Liver (tissue), 9 donors: ENCODE results near the gene SAMD1. TPM values are rescaled to one million over a fixed set of nuclear protein-coding genes. Genes with fewer than 3 reads are reported as not detected.
A peak's percentile ranks its signal among the peaks of the same experiment; 100 is the strongest.

Experiments
- DNase-seq: peaks from one replicate; pipeline ENCODE4 v3.0.0-alpha.2; 2017; ENCODE audit warnings: low spot score
- H3K27ac ChIP-seq, 2 donors: one replicate each; pipeline ENCODE4 v1.7.0; 2013; ENCODE audit warnings: inconsistent platforms in 2 of 2, low read length in 2 of 2, control low read depth in 1 of 2, low read depth in 1 of 2, mild to moderate bottlenecking in 1 of 2
- H3K27me3 ChIP-seq, 4 donors: one replicate each; pipeline versions ENCODE4 v1.6.1 to v1.7.0; 2013; ENCODE audit warnings: low read length in 3 of 4, inconsistent platforms in 1 of 4, mild to moderate bottlenecking in 1 of 4, moderate library complexity in 1 of 4; ENCODE audit not compliant: control insufficient read depth in 4 of 4, insufficient read depth in 4 of 4
- H3K36me3 ChIP-seq, 4 donors: one replicate each; pipeline versions ENCODE4 v1.6.1 to v1.7.0; 2013; ENCODE audit warnings: low read length in 3 of 4, mild to moderate bottlenecking in 3 of 4, low read depth in 1 of 4, moderate library complexity in 1 of 4; ENCODE audit not compliant: control insufficient read depth in 4 of 4, insufficient read depth in 3 of 4
- H3K4me1 ChIP-seq, 4 donors: one replicate each; pipeline versions ENCODE4 v1.6.1 to v1.7.0; 2013; ENCODE audit warnings: low read length in 3 of 4, mild to moderate bottlenecking in 3 of 4, moderate library complexity in 1 of 4; ENCODE audit not compliant: control insufficient read depth in 4 of 4, insufficient read depth in 4 of 4
- H3K4me3 ChIP-seq, 3 donors: one replicate each; pipeline versions ENCODE4 v1.6.1 to v1.7.0; 2013; ENCODE audit warnings: low read length in 3 of 3, control low read depth in 1 of 3, low read depth in 1 of 3, mild to moderate bottlenecking in 1 of 3
- H3K9ac ChIP-seq, 2 donors: one replicate each; pipeline ENCODE4 v1.7.0; 2013; ENCODE audit warnings: low read length in 2 of 2, mild to moderate bottlenecking in 2 of 2, moderate library complexity in 2 of 2, control low read depth in 1 of 2, low read depth in 1 of 2
- H3K9me3 ChIP-seq, 4 donors: one replicate each; pipeline versions ENCODE4 v1.6.1 to v1.7.0; 2013; ENCODE audit warnings: low read length in 3 of 4; ENCODE audit not compliant: control insufficient read depth in 4 of 4
- EGR1 ChIP-seq, 2 donors: IDR thresholded peaks; 2 replicates each; pipeline ENCODE4 v1.6.1; 2016 to 2018; ENCODE audit warnings: antibody characterized with exemption in 2 of 2, low read depth in 2 of 2
- FOXA2 ChIP-seq: IDR thresholded peaks from 2 replicates; pipeline ENCODE4 v1.6.1; 2016; ENCODE audit warnings: antibody characterized with exemption
- GABPA ChIP-seq, 2 donors: IDR thresholded peaks in 1 of 2; conservative IDR thresholded peaks in 1 of 2; 2 replicates each; pipeline ENCODE4 v1.6.1; 2016; ENCODE audit warnings: antibody characterized with exemption in 2 of 2, mild to moderate bottlenecking in 1 of 2, moderate library complexity in 1 of 2
- HNF4A ChIP-seq, 2 donors: conservative IDR thresholded peaks; 2 replicates each; pipeline ENCODE4 v1.6.1; 2016; ENCODE audit warnings: antibody characterized with exemption in 2 of 2, mild to moderate bottlenecking in 2 of 2
- HNF4G ChIP-seq: IDR thresholded peaks from 2 replicates; pipeline ENCODE4 v1.6.1; 2016; ENCODE audit warnings: antibody characterized with exemption
- JUND ChIP-seq, 2 donors: IDR thresholded peaks; 2 replicates each; pipeline ENCODE4 v1.6.1; 2016; ENCODE audit warnings: antibody characterized with exemption in 2 of 2
- MAX ChIP-seq: IDR thresholded peaks from 2 replicates; pipeline ENCODE4 v1.6.1; 2016; ENCODE audit warnings: antibody characterized with exemption
- NR2F2 ChIP-seq: IDR thresholded peaks from 2 replicates; pipeline ENCODE4 v1.6.1; 2016; ENCODE audit warnings: antibody characterized with exemption
- RAD21 ChIP-seq, 2 donors: IDR thresholded peaks; 2 replicates each; pipeline ENCODE4 v1.6.1; 2016; ENCODE audit warnings: antibody characterized with exemption in 2 of 2, mild to moderate bottlenecking in 2 of 2
- RXRA ChIP-seq, 2 donors: IDR thresholded peaks; 2 replicates each; pipeline ENCODE4 v1.6.1; 2017 to 2018; ENCODE audit warnings: antibody characterized with exemption in 2 of 2, mild to moderate bottlenecking in 1 of 2
- SP1 ChIP-seq: IDR thresholded peaks from 2 replicates; pipeline ENCODE4 v1.6.1; 2018; ENCODE audit warnings: antibody characterized with exemption, mild to moderate bottlenecking
- TAF1 ChIP-seq: conservative IDR thresholded peaks from 2 replicates; pipeline ENCODE4 v1.6.1; 2016; ENCODE audit warnings: antibody characterized with exemption, mild to moderate bottlenecking
- YY1 ChIP-seq: IDR thresholded peaks from 2 replicates; pipeline ENCODE4 v1.6.1; 2016; ENCODE audit warnings: antibody characterized with exemption, mild to moderate bottlenecking
- ZBTB33 ChIP-seq: IDR thresholded peaks from 2 replicates; pipeline ENCODE4 v1.6.1; 2016; ENCODE audit warnings: antibody characterized with exemption
- WGBS: extraction: QIAGEN DNeasy Blood & Tissue Kit; methylation state at CpG from one replicate; pipeline ENCODE4 v1.1.7; 2013; 5-methylcytosine and 5-hydroxymethylcytosine counted together
- polyA plus RNA-seq, 2 donors: library from polyadenylated mRNA; stranded (reverse) in 1 of 2; unstranded in 1 of 2; fragments of 200-250 nt in 1 of 2; fragments of >200 nt in 1 of 2; fragmentation: Nextera tagmentation in 1 of 2; extraction: Ambion mirVana in 1 of 2; gene quantifications; one replicate each; pipeline versions ENCODE4 v1.2.1 to v1.2.3, GENCODE V29; 2013 to 2015
- total RNA-seq, 2 donors: library from RNA; depleted of rRNA; stranded (reverse); fragments of >200 nt; gene quantifications; one replicate each; pipeline ENCODE4 v1.2.3, GENCODE V29; 2014
- TF ChIP-seq, protein P1 (sequence below): IDR thresholded peaks from 2 replicates; pipeline ENCODE4 v1.6.1; 2016; ENCODE audit warnings: antibody characterized with exemption, mild to moderate bottlenecking
- donor health status: healthy.
- donor health status: healthy.
- donor health status: healthy.
- donor health status: healthy.
- donor health status: healthy.

Gene SAMD1
- total and polyA plus RNA-seq, 4 donors, result 2.1 to 33.0 (median 9.0) TPM

DNA sequence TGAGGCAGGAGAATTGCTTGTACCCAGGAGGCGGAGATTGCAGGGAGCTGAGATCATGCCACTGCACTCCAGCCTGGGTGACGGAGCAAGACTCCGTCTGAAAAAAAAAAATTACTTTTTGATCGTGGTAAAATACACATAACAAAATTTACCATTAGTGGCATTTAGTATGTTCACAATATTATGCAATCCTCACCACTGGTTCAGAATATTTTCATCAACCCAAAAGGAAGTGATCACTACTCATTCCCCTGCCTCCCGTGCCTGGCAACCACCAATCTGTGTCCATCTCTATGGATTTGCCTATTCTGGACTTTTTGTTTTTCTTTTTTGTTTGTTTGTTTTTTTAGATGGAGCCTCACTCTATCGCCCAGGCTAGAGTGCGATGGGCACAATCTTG is 27.4 kb downstream of the SAMD1 start:
- peaks cover 0 to 39% (median 24%) of the 10 kb centered on the region in 4 donors for H3K4me1 ChIP-seq
- H3K9ac ChIP-seq, result no peak overlapping the region
- no peak for DNase-seq
- 77% methylated on average over 7 of the region's 7 CpGs for WGBS
- H3K4me3 ChIP-seq, result no peak overlapping the region
- H3K27me3 ChIP-seq, result peaks cover 0 to 3% (median 0%) of the 10 kb centered on the region in 4 donors
- H3K9me3 ChIP-seq, result no peaks in the 10 kb centered on the region
- TF ChIP-seq JUND (IDR thresholded peaks at IDR 0.05), result no peak
- TF ChIP-seq GABPA (IDR thresholded peaks at IDR 0.05 in 1 of 2, conservative IDR thresholded peaks at IDR 0.05 in 1 of 2), result no peak
- no peak for TF ChIP-seq ZBTB33
- TF ChIP-seq RXRA (IDR thresholded peaks at IDR 0.05), result no peak
- TF ChIP-seq FOXA2, result no peak
- no peak for TF ChIP-seq TAF1
- no peak for TF ChIP-seq NR2F2
- TF ChIP-seq MAX, result no peak
- H3K27ac ChIP-seq, result no peak overlapping the region
- H3K36me3 ChIP-seq, result peaks cover 0 to 2% (median 0%) of the 10 kb centered on the region in 4 donors

DNA sequence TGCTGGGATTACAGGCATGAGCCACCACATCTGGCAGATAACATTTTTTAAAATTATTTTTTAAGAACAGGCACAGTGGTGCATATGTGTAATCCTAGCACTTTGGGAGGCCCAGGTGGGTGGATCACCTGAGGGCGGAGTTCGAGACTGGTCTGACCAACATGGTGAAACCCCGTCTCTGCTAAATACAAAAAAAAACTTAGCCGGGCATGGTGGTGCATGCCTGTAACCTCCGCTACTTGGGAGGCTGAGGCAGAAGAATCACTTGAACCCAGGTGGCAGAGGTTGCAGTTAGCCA is 28.0 kb downstream of the SAMD1 start:
- Histone ChIP-seq H3K4me1 (peaks cover 1 to 41% (median 24%) of the 10 kb centered on the region in 4 donors), H3K4me3 (no peak overlapping the region), H3K36me3 (peaks cover 0 to 2% (median 0%) of the 10 kb centered on the region in 4 donors), H3K9ac (no peak overlapping the region), H3K27ac (peak overlapping the region; percentile 84 to 89), H3K27me3 (peaks cover 0 to 3% (median 0%) of the 10 kb centered on the region in 4 donors), H3K9me3 (no peaks in the 10 kb centered on the region)
- TF ChIP-seq HNF4A (conservative IDR thresholded peaks at IDR 0.05), result no peak
- no peak for TF ChIP-seq RXRA (IDR thresholded peaks at IDR 0.05)
- no peak for TF ChIP-seq ZBTB33
- no peak for TF ChIP-seq NR2F2
- DNase-seq, result no peak
- 68% methylated on average over 5 of the region's 5 CpGs for WGBS

DNA sequence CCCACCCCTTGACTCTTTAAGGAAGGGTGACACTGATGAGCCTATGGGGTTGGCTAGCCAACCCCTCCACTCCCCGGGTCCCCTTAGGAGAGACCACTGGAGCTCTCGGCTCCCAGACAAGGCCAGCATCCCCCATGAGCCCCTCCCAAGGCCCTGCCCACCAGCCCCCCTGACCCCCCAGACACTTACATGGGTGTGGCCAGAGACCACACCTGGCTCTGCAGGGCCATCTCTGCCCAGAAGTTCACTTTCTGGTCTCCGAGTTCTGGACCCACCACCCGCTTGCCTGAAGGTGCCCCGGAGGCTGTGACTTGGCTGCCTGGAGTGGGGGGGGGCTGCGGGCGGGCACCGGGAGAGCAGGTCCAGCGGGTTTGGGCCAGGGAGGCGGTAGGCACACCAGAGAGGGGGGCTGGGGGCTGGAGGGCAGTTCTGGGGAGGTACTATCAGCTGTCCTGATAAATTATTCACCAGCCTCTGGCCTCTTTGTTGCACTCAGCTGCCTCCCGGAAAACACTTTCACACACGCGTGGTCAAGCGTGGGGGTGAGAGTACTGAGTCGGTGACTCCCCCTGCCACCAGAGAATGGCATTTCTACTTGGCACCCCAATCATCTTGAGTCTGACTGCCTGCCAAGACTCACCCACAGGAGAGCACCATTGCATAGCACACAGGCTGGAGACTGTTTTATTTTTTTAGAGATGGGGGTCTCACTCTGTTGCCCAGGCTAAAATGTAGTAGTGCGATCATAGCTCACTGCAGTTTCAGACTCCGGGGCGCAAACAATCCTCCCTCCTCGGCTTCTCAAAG is 28.6 kb downstream of the SAMD1 start, which contains the start of gene PALM3:
Gene PALM3 (minus strand): TSS at position 326 of the 807 bp plus-strand sequence. CDS start 96 bp downstream, at position 230.
- peak within 1 kb of the TSS; percentile 53 to 79 (median 60) for H3K4me3 ChIP-seq
- peak within 1 kb of the TSS; percentile 84 to 89 for H3K27ac ChIP-seq

More for the DNA sequence above, 28.6 kb downstream of the SAMD1 start, which contains the start of gene PALM3:
- H3K4me1 ChIP-seq, result peaks cover 1 to 41% (median 24%) of the 10 kb centered on the region in 4 donors
- H3K27me3 ChIP-seq, result peaks cover 0 to 3% (median 0%) of the 10 kb centered on the region in 4 donors
- WGBS, result 33% methylated on average over 19 of the region's 19 CpGs
- DNase-seq, result no peak
- H3K36me3 ChIP-seq, result peaks cover 0 to 2% (median 0%) of the 10 kb centered on the region in 4 donors
- peak within 1 kb of the TSS in 1 of 2 donors; percentile 65 for H3K9ac ChIP-seq
- no peaks in the 10 kb centered on the region for H3K9me3 ChIP-seq
- TF ChIP-seq TAF1 (peak; percentile 67), HNF4G (no peak), EGR1 (IDR thresholded peaks at IDR 0.05; ENCODE audit: low read depth in 2 of 2) (no peak), RXRA (IDR thresholded peaks at IDR 0.05) (peak in 1 of 2 donors; percentile 27), RAD21 (IDR thresholded peaks at IDR 0.05) (no peak), HNF4A (conservative IDR thresholded peaks at IDR 0.05) (peak in 1 of 2 donors; percentile 3), JUND (IDR thresholded peaks at IDR 0.05) (no peak), SP1 (peak; percentile 37), YY1 (no peak)
- TF ChIP-seq, protein P1, sequence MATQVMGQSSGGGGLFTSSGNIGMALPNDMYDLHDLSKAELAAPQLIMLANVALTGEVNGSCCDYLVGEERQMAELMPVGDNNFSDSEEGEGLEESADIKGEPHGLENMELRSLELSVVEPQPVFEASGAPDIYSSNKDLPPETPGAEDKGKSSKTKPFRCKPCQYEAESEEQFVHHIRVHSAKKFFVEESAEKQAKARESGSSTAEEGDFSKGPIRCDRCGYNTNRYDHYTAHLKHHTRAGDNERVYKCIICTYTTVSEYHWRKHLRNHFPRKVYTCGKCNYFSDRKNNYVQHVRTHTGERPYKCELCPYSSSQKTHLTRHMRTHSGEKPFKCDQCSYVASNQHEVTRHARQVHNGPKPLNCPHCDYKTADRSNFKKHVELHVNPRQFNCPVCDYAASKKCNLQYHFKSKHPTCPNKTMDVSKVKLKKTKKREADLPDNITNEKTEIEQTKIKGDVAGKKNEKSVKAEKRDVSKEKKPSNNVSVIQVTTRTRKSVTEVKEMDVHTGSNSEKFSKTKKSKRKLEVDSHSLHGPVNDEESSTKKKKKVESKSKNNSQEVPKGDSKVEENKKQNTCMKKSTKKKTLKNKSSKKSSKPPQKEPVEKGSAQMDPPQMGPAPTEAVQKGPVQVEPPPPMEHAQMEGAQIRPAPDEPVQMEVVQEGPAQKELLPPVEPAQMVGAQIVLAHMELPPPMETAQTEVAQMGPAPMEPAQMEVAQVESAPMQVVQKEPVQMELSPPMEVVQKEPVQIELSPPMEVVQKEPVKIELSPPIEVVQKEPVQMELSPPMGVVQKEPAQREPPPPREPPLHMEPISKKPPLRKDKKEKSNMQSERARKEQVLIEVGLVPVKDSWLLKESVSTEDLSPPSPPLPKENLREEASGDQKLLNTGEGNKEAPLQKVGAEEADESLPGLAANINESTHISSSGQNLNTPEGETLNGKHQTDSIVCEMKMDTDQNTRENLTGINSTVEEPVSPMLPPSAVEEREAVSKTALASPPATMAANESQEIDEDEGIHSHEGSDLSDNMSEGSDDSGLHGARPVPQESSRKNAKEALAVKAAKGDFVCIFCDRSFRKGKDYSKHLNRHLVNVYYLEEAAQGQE, result peak; percentile 42
